KMS-11 (cell line): ENCODE measurements around the gene PCDH20.

Source experiments
- H2AFZ ChIP-seq: fragments of 200-600 bp; sonication (generic); 2 replicates; pipeline ENCODE4 v1.6.1; 2016; ENCODE audit warnings: antibody characterized with exemption, mixed run types, low read depth
- H3K27ac ChIP-seq: fragments of 200-600 bp; sonication (generic); 2 replicates; pipeline ENCODE4 v1.6.1; 2016; ENCODE audit warnings: mild to moderate bottlenecking, mixed run types
- H3K27me3 ChIP-seq: fragments of 200-600 bp; sonication (generic); 2 replicates; pipeline ENCODE4 v1.6.1; 2017; ENCODE audit warnings: mild to moderate bottlenecking, low read depth, mixed run types, moderate library complexity; ENCODE audit not compliant: insufficient read depth
- H3K36me3 ChIP-seq: fragments of 200-600 bp; sonication (generic); 2 replicates; pipeline ENCODE4 v1.6.1; 2017; ENCODE audit warnings: mild to moderate bottlenecking, mixed run types; ENCODE audit not compliant: insufficient read depth
- H3K4me1 ChIP-seq: fragments of 200-600 bp; sonication (generic); 2 replicates; pipeline ENCODE4 v1.6.1; 2016; ENCODE audit warnings: mild to moderate bottlenecking, low read depth, mixed run types; ENCODE audit not compliant: poor library complexity, severe bottlenecking
- H3K4me2 ChIP-seq: fragments of 200-600 bp; sonication (generic); 2 replicates; pipeline ENCODE4 v1.7.0; 2016; ENCODE audit warnings: mild to moderate bottlenecking, mixed run types
- H3K4me3 ChIP-seq: fragments of 200-600 bp; sonication (generic); IDR thresholded peaks from 2 replicates; pipeline ENCODE4 v1.6.1; 2017; ENCODE audit warnings: low read depth, low read length, mixed read lengths; ENCODE audit not compliant: insufficient read depth
- H3K79me2 ChIP-seq: fragments of 200-600 bp; sonication (generic); 2 replicates; pipeline ENCODE4 v1.6.1; 2016; ENCODE audit warnings: low read depth, mixed run types; ENCODE audit not compliant: insufficient read depth
- H3K9ac ChIP-seq: fragments of 200-600 bp; sonication (generic); 2 replicates; pipeline ENCODE4 v1.6.1; 2016; ENCODE audit warnings: mild to moderate bottlenecking, mixed run types
- H4K20me1 ChIP-seq: fragments of 200-600 bp; sonication (generic); 2 replicates; pipeline ENCODE4 v1.6.1; 2016; ENCODE audit warnings: mild to moderate bottlenecking, mixed run types; ENCODE audit not compliant: insufficient read depth
- CTCF ChIP-seq: fragments of 200-600 bp; sonication (generic); conservative IDR thresholded peaks from 2 replicates; pipeline ENCODE4 v1.6.1; 2017; ENCODE audit warnings: low read depth, mild to moderate bottlenecking, antibody characterized with exemption, low read length, moderate library complexity, mixed read lengths

PCDH20 gene

GRCh38 chr13:61423915-61424314 is 8.3 kb upstream of the PCDH20 start:
- H3K4me3 ChIP-seq, result no peak overlapping the region
- no peaks in the 10 kb centered on the region for H3K79me2 ChIP-seq
- H3K9ac ChIP-seq, result no peak overlapping the region
- no peak for TF ChIP-seq CTCF
- no peaks in the 10 kb centered on the region for H3K4me1 ChIP-seq
- H2AFZ ChIP-seq, result no peak overlapping the region
- H3K4me2 ChIP-seq, result no peak overlapping the region
- H3K36me3 ChIP-seq, result no peaks in the 10 kb centered on the region
- no peaks in the 10 kb centered on the region for H3K27me3 ChIP-seq
- no peak overlapping the region for H3K27ac ChIP-seq
- H4K20me1 ChIP-seq, result no peaks in the 10 kb centered on the region

DNA sequence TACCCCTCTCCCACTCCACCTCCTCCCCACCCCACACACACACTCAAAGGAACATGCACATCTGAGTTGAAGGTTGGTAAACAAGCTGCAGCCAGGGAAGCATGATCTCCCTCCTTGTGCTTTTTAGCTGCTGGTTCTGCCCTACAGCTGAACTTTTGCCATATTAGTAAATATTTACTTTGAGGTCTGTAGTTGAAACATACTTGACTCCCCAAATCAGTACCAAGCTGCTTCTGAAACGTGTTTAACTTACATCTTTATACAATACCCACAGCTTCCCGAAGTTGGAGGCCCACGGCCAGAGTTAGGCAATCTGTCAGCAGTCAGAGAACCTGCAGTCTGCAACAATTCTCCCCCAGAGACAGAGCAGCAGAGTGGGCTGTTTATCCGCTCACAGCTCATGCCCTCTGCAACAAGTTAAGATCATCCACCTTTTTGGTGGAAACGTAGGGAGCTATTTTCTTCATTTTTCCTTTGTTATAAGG is 1.5 kb upstream of the PCDH20 start:
- Histone ChIP-seq H3K27ac (no peak overlapping the region), H3K79me2 (no peaks in the 10 kb centered on the region), H3K9ac (no peak overlapping the region), H3K4me3 (no peak overlapping the region), H3K36me3 (no peaks in the 10 kb centered on the region), H3K4me2 (no peak overlapping the region), H2AFZ (no peak overlapping the region), H3K27me3 (no peaks in the 10 kb centered on the region), H4K20me1 (no peaks in the 10 kb centered on the region), H3K4me1 (no peaks in the 10 kb centered on the region)
- TF ChIP-seq CTCF, result no peak

- Histone ChIP-seq H3K4me1 (no peaks in the 10 kb centered on the region), H3K36me3 (no peaks in the 10 kb centered on the region), H3K4me3 (no peak overlapping the region), H3K4me2 (no peak overlapping the region), H4K20me1 (no peaks in the 10 kb centered on the region), H3K27me3 (no peaks in the 10 kb centered on the region), H3K9ac (no peak overlapping the region), H3K27ac (no peak overlapping the region), H3K79me2 (no peaks in the 10 kb centered on the region), H2AFZ (no peak overlapping the region)
- no peak for TF ChIP-seq CTCF
Measured at GRCh38 chr13:61415058-61415721, 459 bp downstream of the PCDH20 start.

DNA sequence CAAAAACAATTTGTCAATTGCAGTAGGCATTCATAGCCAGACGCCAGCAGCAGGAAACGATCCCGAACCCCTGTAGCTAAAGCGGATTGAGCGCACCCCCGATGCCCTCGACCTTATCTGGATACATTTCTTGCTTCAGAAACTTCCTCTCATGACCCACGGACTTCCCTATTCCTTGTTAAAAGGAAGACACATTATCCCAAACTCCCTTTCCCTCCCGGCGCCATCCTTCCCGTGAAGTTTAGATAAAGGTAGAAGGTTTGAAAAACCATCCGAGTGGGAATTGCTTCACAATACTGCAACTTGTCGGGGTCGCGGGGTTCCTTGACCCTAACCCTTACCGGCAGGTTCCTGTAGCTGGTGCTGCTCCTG is 977 bp downstream of the PCDH20 start:
- TF ChIP-seq CTCF, result no peak
- Histone ChIP-seq H3K27ac (no peak overlapping the region), H3K4me1 (no peaks in the 10 kb centered on the region), H3K27me3 (no peaks in the 10 kb centered on the region), H3K79me2 (no peaks in the 10 kb centered on the region), H3K9ac (no peak overlapping the region), H3K4me3 (no peak overlapping the region), H3K4me2 (no peak overlapping the region), H2AFZ (no peak overlapping the region), H4K20me1 (no peaks in the 10 kb centered on the region), H3K36me3 (no peaks in the 10 kb centered on the region)
